GM12891 (cell line): ENCODE data around the gene SDS.

ENCODE experiments used
- POLR2A ChIP-seq: IDR thresholded peaks from 2 replicates; pipeline ENCODE4 v1.6.1; 2011; ENCODE audit warnings: low read depth, low read length, control low read depth
- POLR2AphosphoS5 ChIP-seq: IDR thresholded peaks from 2 replicates; pipeline ENCODE4 v1.6.1; 2011; ENCODE audit warnings: low read depth, low read length, control low read depth
- POU2F2 ChIP-seq: IDR thresholded peaks from 2 replicates; pipeline ENCODE4 v1.6.1; 2011; ENCODE audit warnings: low read depth, mild to moderate bottlenecking, control low read depth, low read length, moderate library complexity
- SPI1 ChIP-seq: IDR thresholded peaks from 2 replicates; pipeline ENCODE4 v1.6.1; 2011; ENCODE audit warnings: low read depth, low read length, control low read depth
- TAF1 ChIP-seq: IDR thresholded peaks from 2 replicates; pipeline ENCODE4 v1.6.1; 2011; ENCODE audit warnings: low read depth, low read length, control low read depth

- TF ChIP-seq POLR2AphosphoS5 (no peak), POLR2A (no peak), SPI1 (no peak), TAF1 (no peak), POU2F2 (no peak)
Observed at GRCh38 chr12:113401066-113402000, 2.4 kb downstream of the SDS start.
